D721Med (cell line): ENCODE results near the gene BCL7A.

Source experiments
- DNase-seq: peaks from one replicate; pipeline ENCODE4 v3.0.0; 2011; ENCODE audit warnings: low spot score; ENCODE audit not compliant: insufficient read length
- FAIRE-seq: peaks from 2 replicates; lab custom pipeline; 2011; peaks lifted over from hg19 to GRCh38; lab: Jason Lieb, UNC
- TF ChIP-seq, protein P1 (sequence below): IDR thresholded peaks from 2 replicates; pipeline ENCODE4 v1.5.1; 2012; ENCODE audit warnings: mild to moderate bottlenecking, control low read depth; ENCODE audit not compliant: insufficient read depth; ENCODE audit errors: missing control alignments

The BCL7A gene

DNA sequence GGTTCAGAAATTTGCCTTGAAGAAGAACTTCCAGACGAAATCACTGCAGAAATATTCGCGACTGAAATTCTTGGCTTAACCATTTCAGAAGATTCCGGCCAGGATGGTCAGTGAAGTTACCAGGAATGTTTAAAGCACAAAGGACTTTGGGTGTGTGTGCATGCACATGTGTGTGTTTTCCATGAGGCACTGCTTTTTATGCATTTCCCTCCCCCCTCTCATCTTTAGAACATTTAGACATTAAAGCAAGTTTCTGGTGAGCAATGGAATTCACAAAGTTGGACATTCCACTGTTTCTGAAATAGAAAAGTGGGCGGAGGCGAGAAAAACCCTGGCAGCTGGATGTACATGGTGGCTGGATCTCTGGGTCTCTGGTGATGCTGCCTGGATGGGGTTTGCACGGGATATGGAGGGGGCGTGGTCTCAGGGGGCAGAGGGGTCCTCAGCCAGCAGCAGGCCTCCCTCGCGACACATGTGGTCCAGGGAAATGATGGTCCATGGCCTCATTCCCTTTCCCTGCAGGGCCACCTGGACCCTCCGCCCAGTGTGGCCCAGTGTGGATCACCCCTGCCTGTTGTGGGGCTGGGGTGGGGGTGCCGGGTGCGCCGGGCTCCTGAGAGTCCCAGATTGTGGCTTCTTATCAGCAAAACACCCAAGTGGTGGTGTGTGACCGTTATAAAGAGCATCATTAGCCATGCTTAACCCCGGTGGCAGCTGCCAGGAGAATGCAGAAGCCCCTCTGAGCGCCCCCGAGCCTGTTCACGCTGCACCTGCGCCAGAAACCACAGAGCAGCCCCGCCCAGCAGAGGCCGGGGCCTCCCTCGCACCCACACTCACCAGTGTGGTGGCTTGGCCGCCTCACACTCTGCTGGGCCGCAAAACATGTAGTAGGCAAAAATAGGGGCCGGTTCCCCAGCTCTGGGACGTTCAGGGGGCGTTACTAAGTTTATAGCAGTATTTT, 17.8 kb upstream of the BCL7A start:
- FAIRE-seq (no peak), DNase-seq (no peak)
- TF ChIP-seq, protein P1, sequence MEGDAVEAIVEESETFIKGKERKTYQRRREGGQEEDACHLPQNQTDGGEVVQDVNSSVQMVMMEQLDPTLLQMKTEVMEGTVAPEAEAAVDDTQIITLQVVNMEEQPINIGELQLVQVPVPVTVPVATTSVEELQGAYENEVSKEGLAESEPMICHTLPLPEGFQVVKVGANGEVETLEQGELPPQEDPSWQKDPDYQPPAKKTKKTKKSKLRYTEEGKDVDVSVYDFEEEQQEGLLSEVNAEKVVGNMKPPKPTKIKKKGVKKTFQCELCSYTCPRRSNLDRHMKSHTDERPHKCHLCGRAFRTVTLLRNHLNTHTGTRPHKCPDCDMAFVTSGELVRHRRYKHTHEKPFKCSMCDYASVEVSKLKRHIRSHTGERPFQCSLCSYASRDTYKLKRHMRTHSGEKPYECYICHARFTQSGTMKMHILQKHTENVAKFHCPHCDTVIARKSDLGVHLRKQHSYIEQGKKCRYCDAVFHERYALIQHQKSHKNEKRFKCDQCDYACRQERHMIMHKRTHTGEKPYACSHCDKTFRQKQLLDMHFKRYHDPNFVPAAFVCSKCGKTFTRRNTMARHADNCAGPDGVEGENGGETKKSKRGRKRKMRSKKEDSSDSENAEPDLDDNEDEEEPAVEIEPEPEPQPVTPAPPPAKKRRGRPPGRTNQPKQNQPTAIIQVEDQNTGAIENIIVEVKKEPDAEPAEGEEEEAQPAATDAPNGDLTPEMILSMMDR, result no peak

DNA sequence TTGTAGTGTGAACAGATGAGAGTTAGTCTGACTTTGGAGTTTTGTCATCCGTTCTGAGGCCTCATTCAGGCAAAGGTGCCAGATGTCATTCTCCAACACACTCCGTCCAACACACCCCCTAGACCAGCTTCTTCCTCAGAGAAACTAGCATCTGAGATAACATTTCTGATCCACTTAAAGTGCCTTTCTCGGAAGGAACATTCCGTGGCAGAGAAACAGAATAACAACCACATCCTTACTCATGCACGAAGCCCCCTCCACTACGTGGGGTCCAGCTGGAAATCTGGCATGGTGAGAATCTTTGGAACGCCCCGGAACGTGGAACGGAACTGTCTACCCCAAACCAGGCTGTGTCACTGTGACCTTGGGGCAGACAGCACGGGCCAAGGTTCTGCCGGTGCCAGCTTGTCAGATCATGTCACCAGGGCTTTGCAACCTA, 17.0 kb upstream of the BCL7A start:
- FAIRE-seq (no peak), DNase-seq (no peak)
- TF ChIP-seq, protein P1, result no peak

DNA sequence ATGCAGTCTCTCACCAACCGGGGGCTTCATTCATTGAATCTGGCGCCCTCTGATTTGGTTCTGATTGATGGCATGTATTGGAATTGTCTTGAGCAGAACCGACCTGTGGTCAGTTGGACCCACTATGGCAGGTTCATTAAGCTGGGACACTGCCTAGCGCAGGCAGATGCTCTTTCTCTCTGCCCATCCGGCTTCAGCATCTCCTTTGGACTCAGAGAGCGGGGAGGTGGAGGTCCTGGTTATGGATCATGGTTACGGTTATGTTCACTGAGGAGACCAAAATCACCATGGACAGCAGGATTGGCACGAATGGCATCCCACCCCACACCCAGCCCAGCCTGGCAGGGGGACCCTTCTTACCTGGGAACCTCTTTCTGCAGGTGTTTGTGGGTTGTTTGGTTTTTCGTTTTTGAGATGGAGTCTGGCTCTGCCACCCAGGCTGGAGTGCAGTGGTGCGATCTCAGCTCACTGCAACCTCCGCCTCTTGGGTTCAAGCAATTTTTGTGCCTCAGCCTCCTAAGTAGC, 16.4 kb upstream of the BCL7A start:
- DNase-seq, result no peak
- FAIRE-seq, result no peak
- TF ChIP-seq, protein P1, result no peak

DNA sequence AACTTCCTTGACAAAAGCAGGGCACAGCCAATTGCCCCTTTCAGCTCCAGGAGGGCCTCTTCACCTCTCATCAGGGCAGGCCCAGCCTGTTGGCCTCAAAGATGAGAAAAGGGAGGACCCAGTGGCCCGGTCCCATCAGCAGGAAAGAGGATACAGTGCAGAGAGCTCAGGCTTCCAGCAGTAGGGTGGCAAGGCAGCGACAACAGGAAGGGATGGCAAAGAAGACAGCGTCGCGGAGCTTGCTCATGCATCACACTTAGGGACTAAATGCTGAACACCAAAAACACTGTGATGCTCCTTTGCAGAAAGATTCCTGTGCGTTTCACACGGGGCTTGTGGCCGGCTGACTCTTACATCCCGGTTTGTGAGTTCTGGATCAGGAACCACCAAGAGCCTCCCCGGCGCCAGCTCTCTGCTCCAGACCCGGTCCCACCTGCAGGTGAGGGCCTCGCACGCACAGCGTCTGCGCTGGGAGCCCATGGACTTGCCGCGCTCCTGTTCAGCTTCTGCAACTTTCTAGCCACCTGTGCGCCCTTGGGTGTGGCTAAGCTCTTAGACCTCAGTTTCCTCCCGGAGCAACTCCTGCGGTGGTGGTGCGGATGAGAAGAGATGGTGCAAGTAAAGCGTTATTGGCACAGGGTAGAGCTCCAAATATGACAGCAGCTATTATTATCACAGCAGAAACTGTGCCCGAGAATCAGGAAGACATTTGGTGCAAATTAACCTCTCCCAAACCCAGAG, 15.3 kb upstream of the BCL7A start:
- TF ChIP-seq, protein P1, result no peak
- no peak for DNase-seq
- FAIRE-seq, result no peak

DNA sequence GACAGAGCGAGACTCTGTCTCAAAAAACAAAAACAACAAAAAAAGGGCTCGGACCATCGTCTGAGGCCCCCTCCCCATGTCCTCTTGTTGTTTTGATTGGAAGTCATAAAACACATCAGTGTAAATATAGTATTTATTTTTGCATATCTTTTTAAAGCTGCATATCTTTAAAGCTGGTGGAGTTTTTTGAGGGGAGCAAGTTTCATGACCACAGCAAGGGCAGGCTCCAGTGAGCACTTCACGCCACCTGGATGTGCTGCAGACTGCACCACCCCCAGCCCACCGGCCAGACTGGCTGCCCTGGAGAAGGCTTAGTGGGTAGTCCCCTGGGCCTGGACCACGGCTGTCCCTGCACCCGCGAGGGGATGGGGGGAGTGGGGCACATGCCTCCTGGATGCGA, 11.9 kb upstream of the BCL7A start:
- no peak for FAIRE-seq
- no peak for DNase-seq
- TF ChIP-seq, protein P1, result no peak

DNA sequence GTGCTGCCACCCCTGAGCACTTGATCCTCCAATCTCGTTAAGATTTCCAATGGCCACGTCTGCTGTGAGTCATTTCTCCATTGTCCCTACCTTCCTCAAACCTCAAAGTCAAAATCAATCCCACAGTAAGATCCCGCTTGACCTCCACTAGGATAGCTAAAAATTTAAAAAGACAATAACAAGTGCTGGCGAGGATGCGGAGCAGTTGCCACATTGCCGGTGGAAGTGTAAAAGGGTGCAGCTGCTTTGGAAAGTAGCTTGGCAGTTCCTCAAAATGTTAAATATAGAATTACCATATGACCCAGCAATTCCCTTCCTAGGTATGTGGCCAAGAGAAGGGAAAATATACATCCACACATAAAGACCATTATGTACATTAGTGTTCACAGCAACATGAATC, 9.5 kb upstream of the BCL7A start:
- TF ChIP-seq, protein P1, result no peak
- no peak for FAIRE-seq
- no peak for DNase-seq

DNA sequence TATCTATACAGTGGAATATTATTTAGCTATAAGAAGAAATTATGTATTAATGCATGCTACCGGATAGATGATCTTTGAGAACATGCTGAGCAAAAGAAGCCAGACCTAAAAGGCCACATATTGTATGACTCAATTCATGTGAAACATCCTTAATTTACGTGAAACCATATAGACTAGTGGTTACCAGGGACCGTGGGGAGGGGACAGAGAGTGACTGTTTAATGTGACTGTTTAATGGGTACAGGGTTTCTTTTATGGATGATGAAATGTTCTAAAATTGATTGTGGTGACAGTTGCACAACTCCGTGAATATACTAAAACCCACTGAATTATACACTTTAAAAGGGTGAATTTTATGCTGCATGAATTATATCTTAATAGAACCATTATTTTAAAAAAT, 8.5 kb upstream of the BCL7A start:
- DNase-seq (no peak), FAIRE-seq (no peak)
- TF ChIP-seq, protein P1, result no peak
